Measurements from ENCODE around the gene KCTD14.

Gene KCTD14

DNA sequence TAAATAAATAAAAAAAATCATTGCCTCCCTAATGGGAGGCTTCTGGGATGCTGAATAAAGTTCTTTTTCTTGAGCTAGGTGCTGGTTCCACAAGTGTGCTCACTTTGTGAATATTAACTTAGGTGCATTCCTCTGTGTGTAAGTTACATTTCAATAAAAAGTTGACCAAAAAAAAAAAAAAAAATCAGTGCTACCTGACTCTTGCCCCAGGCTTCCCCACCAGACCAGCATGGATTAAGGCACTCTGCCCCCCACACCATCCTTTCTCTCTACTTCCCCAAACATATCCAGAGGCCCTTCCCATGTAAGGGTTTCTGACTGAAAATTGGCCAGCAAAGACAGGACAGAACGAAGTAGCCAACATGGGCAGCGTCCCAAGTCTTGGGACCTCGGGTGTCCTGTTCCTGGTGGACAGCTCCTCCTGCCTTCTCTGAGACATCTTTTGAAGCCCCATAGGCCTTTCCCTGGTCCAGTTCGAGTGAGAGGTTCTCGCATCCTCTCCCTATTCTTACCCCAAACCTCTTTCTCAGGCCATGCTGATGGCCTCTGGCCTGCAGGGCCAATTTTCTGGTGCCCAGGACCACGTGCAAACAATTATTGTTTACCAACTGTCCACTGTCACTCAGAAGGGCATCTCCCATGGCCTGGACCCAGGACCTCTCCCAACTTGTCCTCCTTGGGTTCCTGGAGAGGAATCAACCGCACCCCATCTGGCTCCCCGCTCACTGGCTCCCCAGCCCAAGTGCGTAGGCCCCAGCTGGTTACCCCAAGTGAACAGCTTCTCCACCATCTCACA, 14.9 kb upstream of the KCTD14 start:
- Histone ChIP-seq H3K4me1 (ENCODE audit: low read depth, poor library complexity, severe bottlenecking) (peaks cover 19% of the 10 kb centered on the region), H3K4me3 (IDR thresholded peaks at IDR 0.05; ENCODE audit: insufficient read depth, low read depth, low read length) (no peak overlapping the region), H2AFZ (ENCODE audit: low read depth) (no peak overlapping the region), H4K20me1 (ENCODE audit: insufficient read depth) (no peaks in the 10 kb centered on the region), H3K79me2 (ENCODE audit: insufficient read depth, low read depth) (no peaks in the 10 kb centered on the region), H3K27ac (no peak overlapping the region), H3K27me3 (ENCODE audit: insufficient read depth, low read depth) (no peaks in the 10 kb centered on the region), H3K9ac (no peak overlapping the region), H3K4me2 (no peak overlapping the region), H3K36me3 (ENCODE audit: insufficient read depth) (no peaks in the 10 kb centered on the region)
- TF ChIP-seq, protein P1, sequence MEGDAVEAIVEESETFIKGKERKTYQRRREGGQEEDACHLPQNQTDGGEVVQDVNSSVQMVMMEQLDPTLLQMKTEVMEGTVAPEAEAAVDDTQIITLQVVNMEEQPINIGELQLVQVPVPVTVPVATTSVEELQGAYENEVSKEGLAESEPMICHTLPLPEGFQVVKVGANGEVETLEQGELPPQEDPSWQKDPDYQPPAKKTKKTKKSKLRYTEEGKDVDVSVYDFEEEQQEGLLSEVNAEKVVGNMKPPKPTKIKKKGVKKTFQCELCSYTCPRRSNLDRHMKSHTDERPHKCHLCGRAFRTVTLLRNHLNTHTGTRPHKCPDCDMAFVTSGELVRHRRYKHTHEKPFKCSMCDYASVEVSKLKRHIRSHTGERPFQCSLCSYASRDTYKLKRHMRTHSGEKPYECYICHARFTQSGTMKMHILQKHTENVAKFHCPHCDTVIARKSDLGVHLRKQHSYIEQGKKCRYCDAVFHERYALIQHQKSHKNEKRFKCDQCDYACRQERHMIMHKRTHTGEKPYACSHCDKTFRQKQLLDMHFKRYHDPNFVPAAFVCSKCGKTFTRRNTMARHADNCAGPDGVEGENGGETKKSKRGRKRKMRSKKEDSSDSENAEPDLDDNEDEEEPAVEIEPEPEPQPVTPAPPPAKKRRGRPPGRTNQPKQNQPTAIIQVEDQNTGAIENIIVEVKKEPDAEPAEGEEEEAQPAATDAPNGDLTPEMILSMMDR (conservative IDR thresholded peaks at IDR 0.05; ENCODE audit: low read depth, low read length), result no peak

DNA sequence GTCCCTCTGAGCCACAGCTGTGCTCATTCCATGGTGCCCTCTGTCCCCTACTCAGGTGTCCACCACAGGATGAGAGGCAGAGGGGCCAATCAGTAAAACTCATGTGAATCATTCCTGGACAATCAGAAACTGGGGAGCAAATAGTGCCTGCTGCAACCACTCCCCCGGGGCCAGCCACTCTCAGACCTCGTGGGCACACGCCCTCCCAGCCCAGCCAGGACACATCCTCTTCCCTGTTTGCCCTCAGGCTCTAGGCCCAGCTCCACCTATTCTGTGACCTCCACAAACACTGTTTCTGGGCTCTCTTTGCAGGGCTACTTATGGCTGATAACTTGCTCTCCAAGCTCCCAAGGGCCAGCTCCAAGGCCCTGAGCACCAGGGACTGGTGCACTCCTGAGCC, 14.0 kb upstream of the KCTD14 start:
- H3K27me3 ChIP-seq (ENCODE audit: insufficient read depth, low read depth), result no peaks in the 10 kb centered on the region
- H3K4me3 ChIP-seq (IDR thresholded peaks at IDR 0.05; ENCODE audit: insufficient read depth, low read depth, low read length), result no peak overlapping the region
- H3K27ac ChIP-seq, result no peak overlapping the region
- H4K20me1 ChIP-seq (ENCODE audit: insufficient read depth), result no peaks in the 10 kb centered on the region
- peaks cover 22% of the 10 kb centered on the region for H3K4me1 ChIP-seq (ENCODE audit: low read depth, poor library complexity, severe bottlenecking)
- H3K79me2 ChIP-seq (ENCODE audit: insufficient read depth, low read depth), result no peaks in the 10 kb centered on the region
- H3K9ac ChIP-seq, result no peak overlapping the region
- H2AFZ ChIP-seq (ENCODE audit: low read depth), result no peak overlapping the region
- H3K36me3 ChIP-seq (ENCODE audit: insufficient read depth), result no peaks in the 10 kb centered on the region
- H3K4me2 ChIP-seq, result no peak overlapping the region
- TF ChIP-seq, protein P1 (conservative IDR thresholded peaks at IDR 0.05; ENCODE audit: low read depth, low read length), result no peak

DNA sequence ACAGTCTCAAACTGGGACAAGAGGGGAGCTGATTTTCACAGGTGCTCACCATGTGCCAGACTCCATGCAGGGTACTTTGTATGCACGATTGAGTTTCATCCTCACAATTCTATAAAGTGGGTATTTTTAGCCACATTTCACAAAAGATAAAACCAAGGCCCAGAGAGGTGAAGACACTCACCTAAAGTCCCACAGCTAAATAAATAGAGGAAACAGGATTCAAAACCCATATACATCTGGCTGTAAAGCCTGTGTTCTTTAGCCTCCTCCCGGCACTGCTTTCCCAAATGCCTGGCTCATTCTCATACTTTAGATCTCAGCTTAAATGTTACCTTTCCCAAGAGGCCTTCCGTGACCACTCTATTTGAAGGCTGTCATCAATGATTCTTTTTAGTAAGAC, 13.2 kb upstream of the KCTD14 start:
- no peaks in the 10 kb centered on the region for H3K27me3 ChIP-seq (ENCODE audit: insufficient read depth, low read depth)
- TF ChIP-seq, protein P1 (conservative IDR thresholded peaks at IDR 0.05; ENCODE audit: low read depth, low read length), result no peak
- no peaks in the 10 kb centered on the region for H3K36me3 ChIP-seq (ENCODE audit: insufficient read depth)
- H3K27ac ChIP-seq, result no peak overlapping the region
- H3K4me1 ChIP-seq (ENCODE audit: low read depth, poor library complexity, severe bottlenecking), result peaks cover 29% of the 10 kb centered on the region
- no peaks in the 10 kb centered on the region for H3K79me2 ChIP-seq (ENCODE audit: insufficient read depth, low read depth)
- no peak overlapping the region for H3K4me2 ChIP-seq
- no peak overlapping the region for H3K9ac ChIP-seq
- no peak overlapping the region for H3K4me3 ChIP-seq (IDR thresholded peaks at IDR 0.05; ENCODE audit: insufficient read depth, low read depth, low read length)
- H4K20me1 ChIP-seq (ENCODE audit: insufficient read depth), result no peaks in the 10 kb centered on the region
- H2AFZ ChIP-seq (ENCODE audit: low read depth), result no peak overlapping the region

GRCh38 chr11:78034623-78035022, 11.5 kb upstream of the KCTD14 start:
- H4K20me1 ChIP-seq (ENCODE audit: insufficient read depth), result no peaks in the 10 kb centered on the region
- H3K79me2 ChIP-seq (ENCODE audit: insufficient read depth, low read depth), result no peaks in the 10 kb centered on the region
- TF ChIP-seq, protein P1 (conservative IDR thresholded peaks at IDR 0.05; ENCODE audit: low read depth, low read length), result no peak
- H3K4me2 ChIP-seq, result no peak overlapping the region
- no peak overlapping the region for H3K9ac ChIP-seq
- no peak overlapping the region for H3K4me3 ChIP-seq (IDR thresholded peaks at IDR 0.05; ENCODE audit: insufficient read depth, low read depth, low read length)
- H3K36me3 ChIP-seq (ENCODE audit: insufficient read depth), result no peaks in the 10 kb centered on the region
- no peaks in the 10 kb centered on the region for H3K27me3 ChIP-seq (ENCODE audit: insufficient read depth, low read depth)
- no peak overlapping the region for H2AFZ ChIP-seq (ENCODE audit: low read depth)
- peaks cover 24% of the 10 kb centered on the region for H3K4me1 ChIP-seq (ENCODE audit: low read depth, poor library complexity, severe bottlenecking)
- H3K27ac ChIP-seq, result no peak overlapping the region

Measured in KMS-11 (cell line).